Activated naive CD8-positive, alpha-beta T cell treated with anti-CD3 and anti-CD28 coated beads, Interleukin-2, amount 10 ng/mL, durations not matched to agents 7 days and 5 days (primary cell): ENCODE data around the gene KLHL42. TPM values are rescaled to one million over a fixed set of nuclear protein-coding genes. Genes with fewer than 3 reads are reported as not detected.

Experiments used
- ATAC-seq: fragments of 150-1000 bp; cut with Tn5 transposase; one replicate; pipeline ENCODE4 v1.10.0; 2021; ENCODE audit warnings: low read depth, moderate library complexity
- POLR2A ChIA-PET: fragments of 350-600 bp; sonication (Branson Sonifier 250); formaldehyde crosslinking; loops from one replicate; lab custom pipeline; 2021; ENCODE audit warnings: antibody characterized with exemption; lab: Charles Lee
- DNase-seq: peaks from one replicate; pipeline ENCODE4 v3.0.0; 2021
- H3K27ac Mint-ChIP-seq: one replicate; pipeline ENCODE4 v1.8.0; 2022; ENCODE audit warnings: mild to moderate bottlenecking, mixed read lengths
- H3K27me3 Mint-ChIP-seq: one replicate; pipeline ENCODE4 v1.8.0; 2022; ENCODE audit warnings: mild to moderate bottlenecking, moderate library complexity, mixed read lengths
- H3K36me3 Mint-ChIP-seq: one replicate; pipeline ENCODE4 v1.8.0; 2021; ENCODE audit warnings: mild to moderate bottlenecking, mixed read lengths
- H3K4me1 Mint-ChIP-seq: one replicate; pipeline ENCODE4 v1.8.0; 2021; ENCODE audit warnings: mixed read lengths
- H3K4me3 Mint-ChIP-seq: one replicate; pipeline ENCODE4 v1.8.0; 2022; ENCODE audit warnings: mild to moderate bottlenecking, moderate library complexity, mixed read lengths
- H3K9me3 Mint-ChIP-seq: one replicate; pipeline ENCODE4 v1.8.0; 2021; ENCODE audit warnings: mixed read lengths
- total RNA-seq, 2 experiments: library from RNA; stranded (reverse); gene quantifications; one replicate each; pipeline ENCODE4 v1.2.3, GENCODE V29; 2021

KLHL42 gene
- total RNA-seq, 2 experiments from 2014 or later = 16.8 to 17.7 TPM

DNA sequence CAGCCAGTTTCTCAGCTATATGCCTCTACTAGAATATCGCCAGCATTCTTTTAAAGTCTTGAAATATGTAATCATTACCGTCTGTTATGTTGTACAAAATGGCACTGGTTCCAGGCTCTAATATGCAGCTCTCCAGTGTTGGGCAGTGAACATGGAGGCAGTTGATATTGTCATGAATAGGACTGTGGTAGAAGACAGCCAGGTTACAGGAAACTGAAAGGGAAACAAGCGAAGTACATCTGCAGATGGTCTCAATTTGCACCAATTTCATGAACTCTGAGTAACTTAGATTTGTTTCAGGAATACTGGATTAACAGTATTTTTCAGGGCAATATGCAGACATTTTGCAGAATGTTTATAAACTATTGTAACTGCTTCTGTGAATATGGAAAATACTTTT lies 13.4 kb upstream of the KLHL42 start:
- POLR2A ChIA-PET = interaction anchor here (1.2 kb wide), 1 partner anchor 13 kb away, joined by 5 read pairs; no protein-coding TSS in a partner anchor

GRCh38 chr12:27769142-27769673 lies 10.8 kb upstream of the KLHL42 start:
- peaks cover 2% of the 10 kb centered on the region for H3K27me3 Mint-ChIP-seq
- DNase-seq (no peak), ATAC-seq (no peak)
- H3K9me3 Mint-ChIP-seq = no peaks in the 10 kb centered on the region
- no peaks in the 10 kb centered on the region for H3K36me3 Mint-ChIP-seq
- H3K4me1 Mint-ChIP-seq = peaks cover 9% of the 10 kb centered on the region
- H3K27ac Mint-ChIP-seq = no peak overlapping the region
- POLR2A ChIA-PET = interaction anchor here (2.4 kb wide), 1 partner anchor 11 kb away, joined by 8 read pairs; the partner anchor contains the start of genes KLHL42 and MANSC4
- H3K4me3 Mint-ChIP-seq = no peak overlapping the region

More for the DNA sequence above, 13.4 kb upstream of the KLHL42 start:
- DNase-seq (no peak), ATAC-seq (no peak)
- Mint-ChIP-seq H3K9me3 (no peaks in the 10 kb centered on the region), H3K4me1 (peaks cover 19% of the 10 kb centered on the region), H3K27ac (no peak overlapping the region), H3K4me3 (no peak overlapping the region), H3K27me3 (peaks cover 2% of the 10 kb centered on the region), H3K36me3 (no peaks in the 10 kb centered on the region)

DNA sequence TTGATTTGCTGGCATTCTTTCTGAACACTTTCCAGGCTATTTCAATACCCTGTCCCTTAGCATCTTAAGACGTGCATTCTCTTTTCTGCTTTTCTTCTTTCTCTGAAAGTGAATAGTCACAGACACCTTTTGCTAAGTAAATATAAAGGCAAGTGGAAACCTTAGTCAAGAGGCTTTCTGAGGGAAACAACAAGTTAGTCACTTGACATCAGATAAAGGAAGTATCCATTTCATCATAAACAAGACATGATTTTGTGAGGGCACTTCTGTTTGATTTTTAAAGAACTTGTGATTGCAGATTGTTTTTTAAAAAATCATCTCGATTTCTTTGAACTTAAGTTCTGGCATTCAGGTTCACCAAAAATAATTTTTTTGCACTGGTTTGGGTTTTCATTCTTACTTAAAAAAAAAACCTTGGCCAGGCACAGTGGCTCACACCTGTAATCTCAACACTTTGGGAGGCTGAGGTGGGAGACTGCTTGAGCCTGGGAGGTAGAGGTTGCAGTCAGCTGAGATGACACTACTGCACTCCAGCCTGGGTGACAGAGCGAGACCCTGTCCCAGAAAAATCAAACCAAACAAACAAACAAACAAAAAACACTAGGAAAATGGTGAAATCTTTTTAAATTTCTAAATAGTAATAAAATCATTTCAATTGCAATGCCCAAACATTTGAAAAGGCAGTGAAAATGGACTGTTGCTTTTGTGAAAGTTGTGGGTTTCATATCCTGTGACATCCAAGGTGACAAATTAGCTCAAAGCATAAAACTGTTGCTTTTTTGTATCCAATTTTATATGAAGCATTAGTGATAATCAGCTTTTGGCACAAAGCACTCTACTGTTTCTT lies 8.3 kb upstream of the KLHL42 start:
- H3K27ac Mint-ChIP-seq = no peak overlapping the region
- H3K4me3 Mint-ChIP-seq = no peak overlapping the region
- peaks cover 6% of the 10 kb centered on the region for H3K4me1 Mint-ChIP-seq
- no peaks in the 10 kb centered on the region for H3K9me3 Mint-ChIP-seq
- ATAC-seq (no peak), DNase-seq (no peak)
- POLR2A ChIA-PET = interaction anchor here (0.6 kb wide), 1 partner anchor 8 kb away, joined by 3 read pairs; no protein-coding TSS in a partner anchor
- H3K36me3 Mint-ChIP-seq = no peaks in the 10 kb centered on the region
- H3K27me3 Mint-ChIP-seq = peaks cover 2% of the 10 kb centered on the region

- H3K4me1 Mint-ChIP-seq = peaks cover 4% of the 10 kb centered on the region
- DNase-seq (no peak), ATAC-seq (no peak)
- peaks cover 2% of the 10 kb centered on the region for H3K27me3 Mint-ChIP-seq
- H3K9me3 Mint-ChIP-seq = no peaks in the 10 kb centered on the region
- no peaks in the 10 kb centered on the region for H3K36me3 Mint-ChIP-seq
- POLR2A ChIA-PET = no interaction called here
- H3K4me3 Mint-ChIP-seq = no peak overlapping the region
- no peak overlapping the region for H3K27ac Mint-ChIP-seq
These were observed 7.5 kb upstream of the KLHL42 start for GRCh38 chr12:27772328-27773049.

DNA sequence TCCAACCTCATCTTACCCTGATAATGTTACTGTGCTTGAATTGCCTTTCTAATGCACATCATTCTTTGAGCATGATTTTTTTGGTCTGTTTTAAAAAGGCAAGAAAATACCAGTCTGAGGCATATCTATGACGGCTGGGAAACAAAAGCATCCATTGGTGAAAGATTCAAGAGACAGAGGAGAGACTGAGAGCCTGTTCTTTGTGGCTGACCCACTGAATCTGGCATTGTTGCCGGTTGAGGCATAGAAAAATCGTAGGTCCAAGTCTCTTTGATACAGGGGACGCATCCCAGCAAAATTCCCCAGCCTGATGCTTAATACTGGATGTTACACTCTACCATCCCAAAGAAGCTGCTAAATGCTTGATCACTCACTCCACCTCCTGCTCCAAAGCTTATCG lies 2.9 kb upstream of the KLHL42 start:
- DNase-seq (no peak), ATAC-seq (no peak)
- POLR2A ChIA-PET = no interaction called here
- Mint-ChIP-seq H3K36me3 (peaks cover 5% of the 10 kb centered on the region), H3K27ac (no peak overlapping the region), H3K4me3 (no peak overlapping the region), H3K9me3 (no peaks in the 10 kb centered on the region), H3K4me1 (peaks cover 20% of the 10 kb centered on the region), H3K27me3 (no peaks in the 10 kb centered on the region)

DNA sequence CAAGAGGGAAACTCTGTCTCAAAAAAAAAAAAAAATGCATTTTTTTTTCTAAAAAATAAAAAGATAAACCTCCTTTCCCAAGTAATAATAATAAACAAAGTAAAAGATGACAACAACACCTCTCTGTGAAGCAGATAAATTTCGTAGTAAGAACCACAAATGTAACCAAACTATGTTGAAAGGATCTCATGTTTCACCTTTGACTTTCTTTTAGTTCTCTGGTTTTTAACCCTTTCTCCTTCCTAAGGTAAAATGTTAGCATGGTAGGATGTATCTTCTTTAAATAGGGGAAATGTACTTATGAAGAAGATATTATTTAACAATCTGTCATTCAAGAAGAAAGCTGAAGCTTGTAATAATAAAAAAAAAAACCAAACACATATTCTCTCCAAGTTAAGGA lies 1.8 kb upstream of the KLHL42 start:
- Mint-ChIP-seq H3K4me3 (no peak overlapping the region), H3K4me1 (peaks cover 25% of the 10 kb centered on the region), H3K36me3 (peaks cover 5% of the 10 kb centered on the region), H3K27me3 (no peaks in the 10 kb centered on the region), H3K9me3 (no peaks in the 10 kb centered on the region), H3K27ac (no peak overlapping the region)
- ATAC-seq (no peak), DNase-seq (no peak)
- POLR2A ChIA-PET = interaction anchor here (1.7 kb wide), 1 partner anchor 11 kb away, joined by 5 read pairs; no protein-coding TSS in a partner anchor

DNA sequence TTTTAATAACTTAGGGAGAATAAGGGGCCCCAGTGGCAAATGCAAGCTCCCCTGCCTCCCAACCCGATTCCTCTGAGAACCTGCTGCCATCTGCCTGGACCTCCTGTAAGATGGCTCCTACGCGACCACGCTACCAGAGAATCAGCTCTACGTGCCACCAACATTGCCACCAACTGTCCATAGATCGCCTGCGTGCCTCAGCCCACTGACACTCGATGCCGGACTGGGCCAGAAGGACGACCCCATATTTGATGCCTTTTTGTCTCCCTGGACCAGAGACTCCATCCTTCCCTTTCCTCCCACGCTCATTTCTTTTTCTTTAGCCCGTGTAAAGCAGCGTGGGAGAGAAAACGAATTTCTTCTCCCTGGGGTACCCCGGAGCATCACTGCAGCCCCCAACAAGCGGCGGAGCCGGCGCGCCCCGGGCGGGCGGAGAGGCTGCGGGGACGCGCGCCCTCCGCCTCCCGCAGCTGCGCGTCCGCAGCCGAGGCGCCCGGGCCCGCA lies 565 bp upstream of the KLHL42 start:
- H3K4me3 Mint-ChIP-seq = peak overlapping the region; percentile 91
- POLR2A ChIA-PET = interaction anchor here (1.0 to 2.2 kb wide), 8 partner anchors 8 to 195 kb away, joined by 3 to 8 read pairs (median 6); partner anchors contain the start of gene MRPS35
- H3K36me3 Mint-ChIP-seq = peaks cover 7% of the 10 kb centered on the region
- no peaks in the 10 kb centered on the region for H3K9me3 Mint-ChIP-seq
- peaks cover 26% of the 10 kb centered on the region for H3K4me1 Mint-ChIP-seq
- no peak for ATAC-seq
- H3K27me3 Mint-ChIP-seq = no peaks in the 10 kb centered on the region
- H3K27ac Mint-ChIP-seq = peak overlapping the region; percentile 88
- no peak for DNase-seq

DNA sequence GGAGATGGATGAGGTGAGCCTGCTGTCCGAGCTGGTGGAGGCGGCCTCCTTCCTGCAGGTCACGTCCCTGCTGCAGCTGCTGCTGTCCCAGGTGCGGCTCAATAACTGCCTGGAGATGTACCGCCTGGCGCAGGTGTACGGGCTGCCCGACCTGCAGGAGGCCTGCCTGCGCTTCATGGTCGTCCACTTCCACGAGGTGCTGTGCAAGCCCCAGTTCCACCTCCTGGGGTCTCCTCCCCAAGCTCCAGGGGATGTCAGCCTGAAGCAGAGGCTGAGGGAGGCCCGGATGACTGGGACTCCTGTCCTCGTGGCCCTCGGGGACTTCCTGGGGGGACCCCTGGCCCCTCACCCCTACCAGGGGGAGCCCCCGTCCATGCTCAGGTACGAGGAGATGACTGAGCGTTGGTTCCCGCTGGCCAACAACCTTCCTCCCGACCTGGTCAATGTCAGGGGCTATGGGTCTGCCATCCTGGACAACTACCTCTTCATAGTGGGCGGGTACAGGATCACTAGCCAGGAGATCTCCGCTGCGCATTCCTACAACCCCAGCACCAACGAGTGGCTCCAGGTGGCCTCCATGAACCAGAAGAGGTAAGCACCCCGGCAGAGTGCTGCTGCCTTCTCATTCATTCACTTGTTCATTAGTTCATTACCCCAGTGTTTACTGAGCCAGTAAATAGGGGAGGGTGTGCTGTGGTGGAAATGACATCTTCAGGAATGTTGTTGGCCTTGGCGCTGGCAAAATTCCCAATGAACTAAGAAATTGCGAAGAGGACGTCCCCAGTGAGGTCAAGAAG lies 777 bp downstream of the KLHL42 start:
- Mint-ChIP-seq H3K4me1 (peaks cover 35% of the 10 kb centered on the region), H3K27ac (peak overlapping the region; percentile 79), H3K36me3 (peaks cover 12% of the 10 kb centered on the region), H3K9me3 (no peaks in the 10 kb centered on the region), H3K4me3 (peak overlapping the region; percentile 79), H3K27me3 (no peaks in the 10 kb centered on the region)
- no peak for DNase-seq
- peak; percentile 44 for ATAC-seq
- POLR2A ChIA-PET = interaction anchor here (1.0 to 2.2 kb wide), 9 partner anchors 9 to 71 kb away, joined by 3 to 8 read pairs (median 5); partner anchors contain the start of gene MRPS35

GRCh38 chr12:27781680-27782079 lies 1.6 kb downstream of the KLHL42 start:
- no peak for DNase-seq
- no peak for ATAC-seq
- Mint-ChIP-seq H3K4me1 (peaks cover 40% of the 10 kb centered on the region), H3K27ac (peak overlapping the region; percentile 79), H3K9me3 (no peaks in the 10 kb centered on the region), H3K4me3 (peak overlapping the region; percentile 79), H3K27me3 (no peaks in the 10 kb centered on the region), H3K36me3 (peaks cover 16% of the 10 kb centered on the region)
- POLR2A ChIA-PET = no interaction called here

DNA sequence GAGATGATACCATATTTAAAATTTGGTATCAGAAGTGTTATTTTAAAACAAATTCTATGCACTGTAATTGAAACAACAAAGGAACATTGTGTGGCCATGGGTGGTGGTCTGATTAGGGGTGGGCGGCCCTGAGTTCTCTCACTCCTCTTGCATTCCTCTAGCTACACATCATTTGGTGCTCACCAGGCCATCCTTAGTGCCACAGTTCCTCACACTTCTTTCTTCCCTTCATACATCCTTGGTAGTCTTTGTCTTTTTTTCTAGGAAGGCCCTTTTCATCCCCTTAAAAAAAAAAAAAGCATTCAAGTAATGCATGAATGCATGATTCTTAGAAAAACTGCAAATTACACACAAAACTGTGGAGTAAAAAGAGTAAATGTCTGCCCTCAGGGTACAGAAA lies 2.4 kb downstream of the KLHL42 start:
- Mint-ChIP-seq H3K9me3 (no peaks in the 10 kb centered on the region), H3K4me1 (peaks cover 40% of the 10 kb centered on the region), H3K27ac (no peak overlapping the region), H3K4me3 (peak overlapping the region; percentile 27), H3K27me3 (no peaks in the 10 kb centered on the region), H3K36me3 (peaks cover 16% of the 10 kb centered on the region)
- ATAC-seq = no peak
- no peak for DNase-seq
- POLR2A ChIA-PET = interaction anchor here (0.7 kb wide), 1 partner anchor 749 kb away, joined by 3 read pairs; no protein-coding TSS in a partner anchor

GRCh38 chr12:27785882-27786570 lies 6.0 kb downstream of the KLHL42 start:
- Mint-ChIP-seq H3K4me3 (no peak overlapping the region), H3K27ac (no peak overlapping the region), H3K9me3 (no peaks in the 10 kb centered on the region), H3K4me1 (peaks cover 38% of the 10 kb centered on the region), H3K27me3 (no peaks in the 10 kb centered on the region), H3K36me3 (peaks cover 21% of the 10 kb centered on the region)
- POLR2A ChIA-PET = no interaction called here
- DNase-seq (no peak), ATAC-seq (no peak)

- no peak for ATAC-seq
- peaks cover 23% of the 10 kb centered on the region for H3K4me1 Mint-ChIP-seq
- H3K27ac Mint-ChIP-seq = no peak overlapping the region
- POLR2A ChIA-PET = no interaction called here
- H3K36me3 Mint-ChIP-seq = peaks cover 27% of the 10 kb centered on the region
- H3K4me3 Mint-ChIP-seq = no peak overlapping the region
- no peaks in the 10 kb centered on the region for H3K27me3 Mint-ChIP-seq
- no peak for DNase-seq
- no peaks in the 10 kb centered on the region for H3K9me3 Mint-ChIP-seq
These were observed 7.5 kb downstream of the KLHL42 start for GRCh38 chr12:27787559-27787958.
